Endothelial cell of umbilical vein (primary cell): ENCODE measurements around the gene ITGB3. TPM values are rescaled to one million over a fixed set of nuclear protein-coding genes. Genes with fewer than 3 reads are reported as not detected.

ENCODE experiments used
- BruUV-seq: library from RNA; stranded (reverse); fragments of 400-500 nt; replicated peaks from 2 replicates; lab custom pipeline; 2021; lab: Mats Ljungman, UMichigan
- CTCF ChIA-PET: fragments of 300-600, 350-600 bp; sonication (Branson Sonifier 250); formaldehyde crosslinking; loops from one replicate; lab custom pipeline; 2021; ENCODE audit warnings: antibody characterized with exemption, inconsistent platforms; lab: Charles Lee
- POLR2A ChIA-PET: fragments of 300-600, 350-600 bp; sonication (Branson Sonifier 250); formaldehyde crosslinking; loops from one replicate; lab custom pipeline; 2021; ENCODE audit warnings: antibody characterized with exemption, inconsistent platforms; lab: Charles Lee
- DNase-seq: peaks from one replicate; pipeline ENCODE4 v3.0.0-alpha.2; 2011; ENCODE audit warnings: low read depth, low spot score
- FAIRE-seq: peaks from 2 replicates; lab custom pipeline; 2011; peaks lifted over from hg19 to GRCh38; lab: Jason Lieb, UNC
- H2AFZ ChIP-seq: 2 replicates; pipeline ENCODE4 v1.6.0; 2012; ENCODE audit warnings: low read depth, low read length, control low read depth, inconsistent platforms
- H3K27ac ChIP-seq: 2 replicates; pipeline ENCODE4 v1.5.1; 2011; ENCODE audit warnings: low read depth, mild to moderate bottlenecking, control low read depth, low read length, moderate library complexity; ENCODE audit not compliant: insufficient read depth
- H3K27me3 ChIP-seq, 2 experiments: 2 replicates each; pipeline versions ENCODE4 v1.6.0 to v1.6.1; 2011; ENCODE audit warnings: low read length in 2 of 2, mixed read lengths in 1 of 2; ENCODE audit not compliant: control insufficient read depth in 2 of 2, insufficient read depth in 2 of 2
- H3K36me3 ChIP-seq, 2 experiments: 2 replicates in 1 of 2; 3 replicates in 1 of 2; pipeline ENCODE4 v1.5.1; 2011; ENCODE audit warnings: low read length in 2 of 2, mild to moderate bottlenecking in 1 of 2, moderate library complexity in 1 of 2; ENCODE audit not compliant: control insufficient read depth in 2 of 2, insufficient read depth in 2 of 2; ENCODE audit errors: extremely low read depth in 1 of 2
- H3K4me1 ChIP-seq: 3 replicates; pipeline ENCODE4 v1.5.1; 2011; ENCODE audit warnings: mild to moderate bottlenecking, low read length; ENCODE audit not compliant: control insufficient read depth, insufficient read depth; ENCODE audit errors: extremely low read depth
- H3K4me2 ChIP-seq: 2 replicates; pipeline ENCODE4 v1.6.1; 2011; ENCODE audit warnings: low read length, control low read depth, mixed read lengths; ENCODE audit not compliant: insufficient read depth
- H3K4me3 ChIP-seq, 3 experiments: fragments of 200-600 bp in 1 of 3; sonication (generic), shearing (Covaris generic) in 1 of 3; replicated peaks in 1 of 3; 2 replicates each; pipeline ENCODE4 v1.5.1; 2011 to 2016; ENCODE audit warnings: control low read depth in 3 of 3, low read length in 3 of 3, mild to moderate bottlenecking in 2 of 3, inconsistent platforms in 1 of 3, low read depth in 1 of 3, moderate library complexity in 1 of 3; ENCODE audit not compliant: insufficient read depth in 1 of 3
- H3K79me2 ChIP-seq: 2 replicates; pipeline ENCODE4 v1.6.0; 2012; ENCODE audit warnings: low read length, inconsistent platforms; ENCODE audit not compliant: control insufficient read depth, insufficient read depth
- H3K9ac ChIP-seq: replicated peaks from 2 replicates; pipeline ENCODE3; 2011; ENCODE audit warnings: low read length, control low read depth; ENCODE audit not compliant: insufficient read depth; ENCODE audit errors: extremely low read depth
- H3K9me1 ChIP-seq: replicated peaks from 3 replicates; pipeline ENCODE4 v1.6.0; 2011; ENCODE audit warnings: mild to moderate bottlenecking, low read length; ENCODE audit not compliant: control insufficient read depth, insufficient read depth; ENCODE audit errors: extremely low read depth
- H3K9me3 ChIP-seq: replicated peaks from 2 replicates; pipeline ENCODE4 v1.5.1; 2012; ENCODE audit warnings: low read length, inconsistent platforms; ENCODE audit not compliant: control insufficient read depth, insufficient read depth
- H4K20me1 ChIP-seq: replicated peaks from 2 replicates; pipeline ENCODE3; 2011; ENCODE audit warnings: mild to moderate bottlenecking, low read length; ENCODE audit not compliant: control insufficient read depth, insufficient read depth; ENCODE audit errors: extremely low read depth
- EZH2 ChIP-seq: IDR thresholded peaks from 2 replicates; pipeline ENCODE4 v1.6.1; 2012; ENCODE audit warnings: borderline replicate concordance, low read depth, mild to moderate bottlenecking, moderate library complexity, low read length, inconsistent platforms; ENCODE audit not compliant: severe bottlenecking
- FOS ChIP-seq: IDR thresholded peaks from 2 replicates; pipeline ENCODE4 v1.6.1; 2011; ENCODE audit warnings: mild to moderate bottlenecking, low read length, moderate library complexity, borderline replicate concordance; ENCODE audit not compliant: insufficient read depth
- GATA2 ChIP-seq: IDR thresholded peaks from 2 replicates; pipeline ENCODE4 v1.7.0; 2011; ENCODE audit warnings: low read depth, mild to moderate bottlenecking, moderate library complexity, mixed read lengths, low read length; ENCODE audit not compliant: insufficient read length, insufficient read depth
- JUN ChIP-seq: IDR thresholded peaks from 2 replicates; pipeline ENCODE4 v1.6.1; 2011; ENCODE audit warnings: borderline replicate concordance, low read depth; ENCODE audit not compliant: insufficient read length, insufficient read depth
- MYC ChIP-seq: IDR thresholded peaks from one replicate; pipeline ENCODE4 v1.6.1; 2011; ENCODE audit warnings: mild to moderate bottlenecking, low read depth, low read length
- POLR2A ChIP-seq: IDR thresholded peaks from 2 replicates; pipeline ENCODE4 v1.6.1; 2012; ENCODE audit warnings: low read depth, mild to moderate bottlenecking, control low read depth, low read length
- POLR2AphosphoS5 ChIP-seq: IDR thresholded peaks from 2 replicates; pipeline ENCODE4 v1.6.1; 2012; ENCODE audit warnings: low read depth, mild to moderate bottlenecking, control low read depth, low read length, moderate library complexity; ENCODE audit not compliant: insufficient read depth
- dilution Hi-C: fragments of 300-500 bp; cut with MboI; formaldehyde crosslinking; loops from one replicate; pipeline ENCODE4 v1.15.0; 2019; ENCODE audit warnings: low sequenced_read_pairs; ENCODE audit not compliant: extremely low pct_ligation_motif_present
- intact Hi-C: fragments of 100-400 bp; cut with micrococcal nuclease; formaldehyde crosslinking; loops from one replicate; pipeline ENCODE4 v1.10.0; 2022
- polyA plus RNA-seq, 4 experiments: library from polyadenylated mRNA; depleted of rRNA in 3 of 4; stranded (reverse) in 3 of 4; unstranded in 1 of 4; fragments of >200 nt; gene quantifications; 2 replicates each; pipeline versions ENCODE4 v1.2.1 to v1.2.3, GENCODE V29; 2011 to 2012; ENCODE audit warnings: missing spikeins in 1 of 4
- total RNA-seq: library from RNA; stranded (reverse); gene quantifications from 2 replicates; pipeline ENCODE4 v1.2.3, GENCODE V29; 2021
- TF ChIP-seq, protein P1 (sequence below): IDR thresholded peaks from 2 replicates; pipeline ENCODE4 v1.6.1; 2011; ENCODE audit not compliant: insufficient read depth, insufficient read length
- TF ChIP-seq, protein P2 (sequence below), 2 donors: IDR thresholded peaks; 1 replicate in 1 of 2; 2 replicates in 1 of 2; pipeline ENCODE4 v1.5.1; 2011; ENCODE audit warnings: low read length in 2 of 2, mild to moderate bottlenecking in 2 of 2, moderate library complexity in 2 of 2, control low read depth in 1 of 2, inconsistent platforms in 1 of 2, low read depth in 1 of 2; ENCODE audit not compliant: insufficient read depth in 1 of 2; ENCODE audit errors: extremely low read depth in 1 of 2

ITGB3 gene
- total and polyA plus RNA-seq, 2 donors (not counting 3 experiments of a cell fraction or from before 2014, with no cell fraction given), result 55.8 to 60.0 TPM

DNA sequence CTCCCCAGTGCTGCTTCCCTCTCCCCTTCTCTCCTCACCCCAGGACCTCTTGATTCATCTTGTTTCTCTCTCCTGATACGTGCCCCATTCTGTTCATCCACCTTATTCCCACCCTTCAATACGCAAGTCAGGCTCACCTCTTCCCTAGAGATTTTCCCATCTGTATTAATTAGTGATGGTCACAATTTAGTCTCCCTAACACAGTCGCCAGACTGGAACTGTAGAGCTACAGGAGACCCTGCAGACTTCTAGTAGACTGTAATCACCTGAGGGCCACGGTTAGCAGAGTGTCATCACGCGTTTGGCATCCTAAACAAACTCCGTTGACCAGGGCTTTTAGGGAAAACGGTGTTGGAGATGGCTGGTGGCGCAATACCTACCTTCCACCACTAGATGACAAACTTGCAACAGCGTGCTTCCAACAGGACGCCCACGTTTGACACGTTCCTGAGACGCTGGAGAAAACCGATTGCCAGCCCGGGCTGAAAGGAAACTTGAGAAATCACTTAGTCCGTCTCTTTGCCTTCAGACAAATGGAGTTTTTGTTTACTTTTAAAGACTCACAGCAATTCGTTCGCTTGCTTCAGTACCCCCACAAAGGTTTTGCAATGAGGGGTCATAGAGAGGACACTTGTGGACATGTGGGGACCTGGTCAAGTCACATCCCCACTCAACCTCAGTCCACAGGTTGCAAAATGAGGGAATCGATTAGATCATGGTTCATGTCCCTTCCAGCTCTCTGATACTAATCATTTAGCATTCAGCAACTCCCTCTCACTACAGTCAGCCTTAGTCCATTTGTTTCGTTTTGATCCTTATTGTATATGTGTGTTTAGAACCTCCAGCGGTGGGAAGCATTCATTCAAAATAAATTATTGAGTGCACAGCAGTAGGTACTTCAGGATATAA lies 23.8 kb upstream of the ITGB3 start:
- FAIRE-seq (peak; percentile 91), DNase-seq (peak; percentile 93)
- Histone ChIP-seq H3K79me2 (no peaks in the 10 kb centered on the region), H3K4me3 (no peak overlapping the region), H3K4me2 (peak overlapping the region; percentile 27), H3K9ac (peak overlapping the region; percentile 10), H3K9me1 (no peaks in the 10 kb centered on the region), H2AFZ (peak overlapping the region; percentile 68), H3K27me3 (no peaks in the 10 kb centered on the region), H3K9me3 (no peaks in the 10 kb centered on the region), H3K36me3 (no peaks in the 10 kb centered on the region), H3K4me1 (peaks cover 30% of the 10 kb centered on the region), H4K20me1 (no peaks in the 10 kb centered on the region), H3K27ac (peak overlapping the region; percentile 38)
- POLR2A ChIA-PET, result no interaction called here
- no TSS peak for BruUV-seq
- dilution Hi-C loops, result no loop called here
- intact Hi-C loops, result loop anchor here (1.0 to 2.0 kb wide), 4 partner anchors 11 to 385 kb away; partner anchors contain the start of gene ITGB3
- TF ChIP-seq POLR2A (peak; percentile 55), JUN (no peak), GATA2 (no peak), POLR2AphosphoS5 (peak; percentile 55), MYC (peak; percentile 77), FOS (no peak), EZH2 (no peak)
- TF ChIP-seq, protein P1, sequence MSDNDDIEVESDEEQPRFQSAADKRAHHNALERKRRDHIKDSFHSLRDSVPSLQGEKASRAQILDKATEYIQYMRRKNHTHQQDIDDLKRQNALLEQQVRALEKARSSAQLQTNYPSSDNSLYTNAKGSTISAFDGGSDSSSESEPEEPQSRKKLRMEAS, result no peak
- TF ChIP-seq, protein P2, sequence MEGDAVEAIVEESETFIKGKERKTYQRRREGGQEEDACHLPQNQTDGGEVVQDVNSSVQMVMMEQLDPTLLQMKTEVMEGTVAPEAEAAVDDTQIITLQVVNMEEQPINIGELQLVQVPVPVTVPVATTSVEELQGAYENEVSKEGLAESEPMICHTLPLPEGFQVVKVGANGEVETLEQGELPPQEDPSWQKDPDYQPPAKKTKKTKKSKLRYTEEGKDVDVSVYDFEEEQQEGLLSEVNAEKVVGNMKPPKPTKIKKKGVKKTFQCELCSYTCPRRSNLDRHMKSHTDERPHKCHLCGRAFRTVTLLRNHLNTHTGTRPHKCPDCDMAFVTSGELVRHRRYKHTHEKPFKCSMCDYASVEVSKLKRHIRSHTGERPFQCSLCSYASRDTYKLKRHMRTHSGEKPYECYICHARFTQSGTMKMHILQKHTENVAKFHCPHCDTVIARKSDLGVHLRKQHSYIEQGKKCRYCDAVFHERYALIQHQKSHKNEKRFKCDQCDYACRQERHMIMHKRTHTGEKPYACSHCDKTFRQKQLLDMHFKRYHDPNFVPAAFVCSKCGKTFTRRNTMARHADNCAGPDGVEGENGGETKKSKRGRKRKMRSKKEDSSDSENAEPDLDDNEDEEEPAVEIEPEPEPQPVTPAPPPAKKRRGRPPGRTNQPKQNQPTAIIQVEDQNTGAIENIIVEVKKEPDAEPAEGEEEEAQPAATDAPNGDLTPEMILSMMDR (IDR thresholded peaks at IDR 0.05; ENCODE audit: extremely low read depth in 1 of 2, insufficient read depth in 1 of 2, low read depth in 1 of 2, low read length in 2 of 2), result peak; percentile 98 to 99
- CTCF ChIA-PET, result interaction anchor here (0.7 to 4.5 kb wide), 6 partner anchors 11 to 387 kb away, joined by 3 to 120 read pairs (median 5); partner anchors contain the start of gene EFCAB13
